ENCODE results near the gene LIMD2.

Gene LIMD2

GRCh38 chr17:63676584-63676983 lies 23.3 kb downstream of the LIMD2 start:
- Histone ChIP-seq H3K4me2 (no peak overlapping the region), H3K4me1 (ENCODE audit: low read depth, poor library complexity, severe bottlenecking) (no peaks in the 10 kb centered on the region), H3K9ac (no peak overlapping the region), H3K27me3 (ENCODE audit: insufficient read depth, low read depth) (no peaks in the 10 kb centered on the region), H3K36me3 (ENCODE audit: insufficient read depth) (no peaks in the 10 kb centered on the region), H3K4me3 (IDR thresholded peaks at IDR 0.05; ENCODE audit: insufficient read depth, low read depth, low read length) (no peak overlapping the region), H2AFZ (ENCODE audit: low read depth) (no peak overlapping the region), H3K27ac (no peak overlapping the region), H4K20me1 (ENCODE audit: insufficient read depth) (no peaks in the 10 kb centered on the region), H3K79me2 (ENCODE audit: insufficient read depth, low read depth) (no peaks in the 10 kb centered on the region)
- no peak for TF ChIP-seq CTCF (conservative IDR thresholded peaks at IDR 0.05; ENCODE audit: low read depth, low read length)

- Histone ChIP-seq H3K27ac (no peak overlapping the region), H4K20me1 (ENCODE audit: insufficient read depth) (no peaks in the 10 kb centered on the region), H3K4me3 (IDR thresholded peaks at IDR 0.05; ENCODE audit: insufficient read depth, low read depth, low read length) (no peak overlapping the region), H3K4me1 (ENCODE audit: low read depth, poor library complexity, severe bottlenecking) (no peaks in the 10 kb centered on the region), H3K27me3 (ENCODE audit: insufficient read depth, low read depth) (no peaks in the 10 kb centered on the region), H3K9ac (no peak overlapping the region), H3K79me2 (ENCODE audit: insufficient read depth, low read depth) (no peaks in the 10 kb centered on the region), H3K4me2 (no peak overlapping the region), H2AFZ (ENCODE audit: low read depth) (no peak overlapping the region), H3K36me3 (ENCODE audit: insufficient read depth) (no peaks in the 10 kb centered on the region)
- no peak for TF ChIP-seq CTCF (conservative IDR thresholded peaks at IDR 0.05; ENCODE audit: low read depth, low read length)
Measured at GRCh38 chr17:63675607-63676546, 24.0 kb downstream of the LIMD2 start.

DNA sequence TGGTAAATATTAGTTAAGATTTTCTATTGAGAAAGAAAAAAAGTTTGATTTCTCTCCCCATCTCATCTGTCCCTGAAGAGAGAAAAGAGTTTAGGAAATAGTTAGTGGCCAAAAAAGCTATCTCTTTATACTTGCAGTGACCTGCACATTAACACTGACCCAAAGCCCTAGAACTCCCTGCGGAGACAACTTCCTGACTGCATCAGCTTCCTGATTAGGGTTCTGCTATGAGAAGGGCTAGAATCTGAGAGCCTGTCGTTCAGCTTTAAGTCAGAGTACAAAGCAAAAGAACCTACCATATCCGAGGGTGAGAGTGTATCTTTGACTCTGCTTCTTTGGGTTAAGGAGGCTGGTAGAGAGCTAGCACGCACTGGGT lies 24.7 kb downstream of the LIMD2 start:
- Histone ChIP-seq H3K9ac (no peak overlapping the region), H3K4me3 (IDR thresholded peaks at IDR 0.05; ENCODE audit: insufficient read depth, low read depth, low read length) (no peak overlapping the region), H3K36me3 (ENCODE audit: insufficient read depth) (no peaks in the 10 kb centered on the region), H3K27me3 (ENCODE audit: insufficient read depth, low read depth) (no peaks in the 10 kb centered on the region), H2AFZ (ENCODE audit: low read depth) (no peak overlapping the region), H3K4me1 (ENCODE audit: low read depth, poor library complexity, severe bottlenecking) (no peaks in the 10 kb centered on the region), H3K27ac (no peak overlapping the region), H3K4me2 (no peak overlapping the region), H4K20me1 (ENCODE audit: insufficient read depth) (no peaks in the 10 kb centered on the region), H3K79me2 (ENCODE audit: insufficient read depth, low read depth) (no peaks in the 10 kb centered on the region)
- no peak for TF ChIP-seq CTCF (conservative IDR thresholded peaks at IDR 0.05; ENCODE audit: low read depth, low read length)

DNA sequence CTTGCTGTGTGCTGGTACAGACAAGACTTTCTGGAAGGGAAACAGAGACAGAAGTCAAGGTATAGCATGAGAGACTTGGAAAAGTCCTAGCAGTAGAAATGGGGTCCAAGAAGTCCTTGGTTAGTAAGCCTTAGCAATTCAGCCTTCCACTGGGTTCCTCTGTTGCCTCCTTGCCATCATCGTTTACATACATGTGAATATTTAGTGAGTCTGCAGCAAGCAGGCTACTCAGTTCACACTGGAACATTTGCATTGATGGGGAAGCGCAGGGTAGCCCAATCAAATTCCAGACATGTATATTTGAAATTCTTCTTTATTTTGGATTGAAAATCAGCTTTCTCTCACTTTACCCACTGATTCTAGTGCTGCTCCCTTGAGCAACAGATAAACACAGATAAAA lies 27.1 kb downstream of the LIMD2 start:
- Histone ChIP-seq H3K27me3 (ENCODE audit: insufficient read depth, low read depth) (no peaks in the 10 kb centered on the region), H3K4me3 (IDR thresholded peaks at IDR 0.05; ENCODE audit: insufficient read depth, low read depth, low read length) (no peak overlapping the region), H3K27ac (no peak overlapping the region), H2AFZ (ENCODE audit: low read depth) (no peak overlapping the region), H3K36me3 (ENCODE audit: insufficient read depth) (no peaks in the 10 kb centered on the region), H4K20me1 (ENCODE audit: insufficient read depth) (no peaks in the 10 kb centered on the region), H3K79me2 (ENCODE audit: insufficient read depth, low read depth) (no peaks in the 10 kb centered on the region), H3K4me2 (no peak overlapping the region), H3K9ac (no peak overlapping the region), H3K4me1 (ENCODE audit: low read depth, poor library complexity, severe bottlenecking) (no peaks in the 10 kb centered on the region)
- TF ChIP-seq CTCF (conservative IDR thresholded peaks at IDR 0.05; ENCODE audit: low read depth, low read length): no peak
